Measurements from ENCODE around the gene ACADM.
"Not testable (repeated sequence)": the region's sequence is repeated elsewhere in the genome, so short reads cannot be mapped to it uniquely, and the experiment has no call there.

ACADM gene

DNA sequence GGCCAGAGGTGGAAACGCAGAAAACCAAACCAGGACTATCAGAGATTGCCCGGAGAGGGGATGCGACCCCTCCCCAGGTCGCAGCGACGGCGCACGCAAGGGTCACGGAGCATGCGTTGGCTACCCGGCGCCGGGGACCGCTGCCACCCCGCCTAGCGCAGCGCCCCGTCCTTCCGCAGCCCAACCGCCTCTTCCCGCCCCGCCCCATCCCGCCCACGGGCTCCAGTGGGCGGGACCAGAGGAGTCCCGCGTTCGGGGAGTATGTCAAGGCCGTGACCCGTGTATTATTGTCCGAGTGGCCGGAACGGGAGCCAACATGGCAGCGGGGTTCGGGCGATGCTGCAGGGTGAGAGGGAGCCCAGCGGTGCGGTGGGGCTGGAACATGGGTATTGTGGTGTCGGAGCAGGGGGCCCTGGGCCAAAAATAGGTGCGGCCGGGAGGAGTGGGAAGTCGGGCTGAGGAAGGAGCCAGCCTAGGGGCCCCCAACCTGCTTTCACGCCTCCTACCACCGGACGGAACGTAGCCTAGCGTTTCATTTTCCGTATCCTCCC lies at the start of gene ACADM:
ACADM (plus strand) TSS at position 238 of the 551 bp plus-strand sequence; CDS start at position 317, 79 bp downstream.
- no peak for DNase-seq

DNA sequence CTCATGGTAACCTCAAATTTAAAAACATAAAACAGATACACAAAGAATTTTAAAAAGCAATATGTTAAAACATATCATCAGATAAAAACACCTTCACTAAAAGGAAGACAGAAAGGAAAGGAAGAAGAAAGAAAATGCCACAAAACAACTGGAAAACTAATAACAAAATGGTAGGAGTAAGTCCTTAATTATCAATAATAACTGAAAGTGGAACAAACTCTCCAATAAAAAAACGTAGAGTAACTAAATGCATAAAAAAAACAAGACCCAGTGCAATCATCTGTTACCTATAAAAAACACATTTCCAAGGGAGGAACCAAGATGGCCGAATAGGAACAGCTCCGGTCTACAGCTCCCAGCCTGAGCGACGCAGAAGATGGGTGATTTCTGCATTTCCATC lies 47.1 kb upstream of the ACADM start:
- DNase-seq: no peak

DNA sequence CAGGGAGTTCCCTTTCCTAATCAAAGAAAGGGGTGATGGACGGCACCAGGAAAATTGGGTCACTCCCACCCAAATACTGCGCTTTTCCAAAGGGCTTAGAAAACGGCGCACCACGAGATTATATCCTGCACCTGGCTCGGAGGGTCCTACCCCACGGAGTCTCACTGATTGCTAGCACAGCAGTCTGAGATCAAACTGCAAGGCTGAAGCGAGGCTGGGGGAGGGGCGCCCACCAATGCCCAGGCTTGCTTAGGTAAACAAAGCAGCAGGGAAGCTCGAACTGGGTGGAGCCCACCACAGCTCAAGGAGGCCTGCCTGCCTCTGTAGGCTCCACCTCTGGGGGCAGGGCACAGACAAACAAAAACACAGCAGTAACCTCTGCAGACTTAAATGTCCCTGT lies 46.5 kb upstream of the ACADM start:
- DNase-seq: not testable (repeated sequence)

DNA sequence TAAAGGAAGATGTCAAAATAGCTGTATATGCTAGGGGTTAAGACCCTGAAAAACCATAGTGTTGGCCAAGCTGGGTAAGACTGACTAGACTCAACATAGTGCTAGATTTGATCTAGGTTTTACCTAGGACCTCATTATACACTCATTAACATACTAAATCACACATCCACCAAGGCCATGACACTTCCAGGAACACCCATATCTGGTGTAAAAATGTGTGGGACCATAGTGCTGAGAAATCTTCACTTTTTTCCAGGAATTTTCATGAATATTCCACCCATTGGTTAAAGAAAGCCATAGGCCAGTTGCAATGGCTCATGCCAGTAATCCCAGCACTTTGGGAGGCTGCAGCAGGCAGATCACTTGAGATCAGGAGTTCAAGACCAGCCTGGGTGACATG lies 34.0 kb upstream of the ACADM start:
- DNase-seq: no peak

DNA sequence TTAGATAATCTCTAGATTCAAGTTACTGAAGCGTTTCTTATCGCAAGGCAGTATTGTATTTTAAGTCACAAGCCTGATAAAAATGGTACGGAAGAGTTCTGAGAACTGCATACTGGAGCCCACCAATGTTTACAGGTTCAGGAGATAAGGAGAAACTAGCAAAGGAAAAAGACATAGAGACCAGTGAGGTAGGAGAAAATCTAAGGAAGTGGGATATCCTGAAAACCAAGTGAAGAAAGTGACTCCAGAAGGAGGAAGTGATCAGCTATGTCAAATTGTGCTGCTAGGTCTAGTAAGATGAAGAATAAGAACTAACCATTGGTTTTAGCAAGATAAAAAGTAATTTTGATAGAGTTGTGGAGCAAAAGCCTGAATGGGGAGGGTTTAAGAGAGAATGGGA lies 31.0 kb upstream of the ACADM start:
- no peak for DNase-seq

DNA sequence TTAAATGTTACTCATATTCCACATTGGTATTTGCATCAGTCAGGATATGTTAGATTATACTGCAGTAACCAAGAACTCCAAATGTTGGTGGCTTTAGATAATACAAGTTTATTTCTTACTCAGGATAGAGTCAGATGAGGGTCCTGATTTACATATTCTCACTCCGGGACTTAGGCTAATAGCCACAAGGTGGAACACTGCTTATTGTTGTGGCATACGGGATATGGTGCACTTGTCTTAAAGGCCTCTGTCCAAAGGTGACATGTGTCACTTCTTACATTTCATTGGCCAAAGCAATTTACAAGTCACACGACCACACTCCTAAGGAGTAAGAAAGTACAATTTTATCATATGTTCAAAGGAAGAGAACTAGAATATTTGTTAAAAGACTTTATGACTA lies 28.5 kb upstream of the ACADM start:
- no peak for DNase-seq

DNA sequence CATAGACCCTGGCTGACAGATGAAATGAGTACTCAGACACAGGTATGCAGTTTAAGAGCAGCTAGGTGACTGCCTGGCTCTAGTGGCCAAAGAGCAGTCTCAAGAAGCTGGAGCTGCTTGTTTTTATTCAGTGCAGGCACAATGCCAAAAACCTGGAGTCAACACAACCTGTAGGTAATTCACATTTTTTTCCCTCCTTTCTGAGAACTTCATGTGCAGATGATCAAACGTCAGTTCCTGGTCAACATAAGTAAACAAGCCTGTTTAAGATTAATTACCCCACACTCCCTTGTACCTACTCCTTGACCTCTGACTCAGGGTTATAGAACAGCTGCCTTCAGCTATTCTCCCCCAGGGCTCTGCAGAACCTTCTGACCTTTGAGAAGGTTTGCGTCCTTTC lies 17.3 kb upstream of the ACADM start:
- DNase-seq: no peak

DNA sequence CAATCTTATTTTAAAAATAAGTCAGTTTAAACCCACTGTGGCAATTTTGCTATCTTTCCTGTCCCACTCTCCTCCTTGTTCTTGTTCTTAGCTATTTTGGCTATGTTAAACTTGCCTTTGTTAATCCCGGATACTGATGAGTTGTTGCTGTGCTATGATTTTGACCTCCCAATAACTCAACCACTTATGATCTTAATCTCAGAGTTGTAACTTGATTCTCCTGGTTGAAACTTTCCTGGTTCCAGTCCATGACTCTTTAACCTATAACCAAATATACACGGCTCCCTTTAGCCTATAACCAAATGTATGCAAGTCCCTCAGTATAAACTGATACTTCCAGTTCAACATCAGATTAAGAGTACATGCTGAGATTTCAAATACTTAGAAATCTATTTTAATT lies 15.6 kb upstream of the ACADM start:
- DNase-seq: no peak

DNA sequence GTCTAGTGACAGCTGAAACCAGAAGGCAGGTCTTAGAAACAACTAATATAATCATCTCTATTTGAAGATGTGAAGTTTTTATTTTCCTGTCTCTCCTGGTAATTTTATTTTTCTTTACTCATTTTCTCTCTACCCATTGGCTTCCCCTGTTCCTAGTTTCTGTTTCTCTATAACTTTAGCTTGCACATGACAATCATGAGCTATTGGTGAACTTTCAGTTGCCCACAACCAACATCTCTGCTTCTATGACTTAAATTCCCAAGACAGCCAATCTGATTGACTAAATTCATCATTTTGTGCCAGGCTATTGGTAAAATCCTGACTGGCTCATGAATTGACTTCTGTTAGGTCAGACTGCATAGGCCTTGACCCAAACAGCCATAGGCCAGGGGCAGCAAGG lies 13.7 kb upstream of the ACADM start:
- no peak for DNase-seq

DNA sequence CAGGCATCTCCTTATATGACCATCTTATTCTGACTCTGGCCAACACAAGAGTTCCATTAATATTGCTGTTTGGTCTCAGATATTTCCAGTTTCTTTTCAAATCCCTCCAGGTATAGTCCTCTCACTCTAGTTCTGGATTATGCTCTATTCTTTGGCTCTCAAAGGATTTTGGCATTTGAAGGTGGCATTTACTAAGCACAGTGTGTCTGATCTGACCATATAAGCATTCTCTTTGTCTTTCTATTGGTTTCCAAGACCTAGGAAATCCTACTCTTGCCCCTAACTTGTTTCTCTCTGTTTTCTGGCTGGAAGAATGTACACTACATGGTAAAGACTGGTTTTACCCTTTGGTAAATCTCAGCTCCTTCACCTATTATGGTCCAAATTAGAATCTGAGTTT lies 12.7 kb upstream of the ACADM start:
- DNase-seq: no peak

DNA sequence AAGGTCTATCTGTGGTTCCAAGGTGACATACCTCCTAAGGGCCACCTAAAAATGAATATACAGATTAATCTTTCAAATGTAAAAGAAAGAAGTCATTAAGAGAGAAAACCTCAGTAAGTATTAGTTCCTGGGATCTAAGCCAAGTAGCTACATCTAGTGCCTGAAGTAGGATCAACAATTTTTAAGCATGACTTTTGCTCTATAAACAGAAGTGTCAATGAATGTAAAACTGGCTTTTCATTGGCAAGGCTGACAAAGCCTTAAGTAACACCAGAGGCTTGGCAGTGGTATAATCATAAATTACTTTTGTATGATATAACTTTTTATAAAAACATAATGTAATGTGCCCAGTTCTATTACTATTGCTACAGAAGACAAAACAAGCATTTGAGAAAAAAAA lies 12.2 kb upstream of the ACADM start:
- no peak for DNase-seq

DNA sequence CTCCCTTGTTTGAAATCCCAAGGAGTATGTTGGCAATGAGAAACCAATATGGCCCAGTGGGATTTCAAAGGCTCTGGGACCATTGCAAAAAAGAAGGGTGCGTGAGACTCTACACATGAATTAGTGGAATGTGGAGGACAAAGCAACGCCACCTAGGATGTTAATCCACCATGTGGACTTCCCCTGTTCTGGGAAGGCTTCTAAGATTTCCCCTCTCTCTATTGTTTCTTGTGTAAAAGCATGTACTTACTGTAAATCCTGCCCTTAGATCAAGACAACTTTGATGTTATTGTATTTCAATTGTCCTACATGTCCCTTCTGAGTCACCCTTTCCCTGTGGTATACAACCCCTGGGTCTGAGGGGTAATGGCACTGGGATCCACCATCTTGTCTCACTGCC lies 4.7 kb upstream of the ACADM start:
- DNase-seq: no peak

DNA sequence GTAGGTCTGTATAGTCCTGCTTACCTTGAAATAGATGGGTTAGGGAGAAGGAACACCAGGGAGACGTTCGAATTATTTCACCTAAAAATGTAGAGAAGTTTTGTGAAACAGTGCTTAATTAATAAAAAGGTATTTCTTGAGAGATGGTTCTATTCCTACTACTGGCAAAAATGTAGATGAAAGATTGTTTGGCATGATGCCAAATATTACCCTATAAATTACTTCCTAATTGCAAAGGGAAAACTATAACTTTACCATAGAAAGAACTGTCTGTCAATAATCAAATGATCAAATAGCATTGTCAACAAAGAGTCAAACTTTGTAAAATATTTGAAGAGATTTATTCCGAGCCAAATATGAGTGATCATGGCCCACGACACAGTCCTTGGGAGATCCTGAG lies 4.2 kb upstream of the ACADM start:
- no peak for DNase-seq

DNA sequence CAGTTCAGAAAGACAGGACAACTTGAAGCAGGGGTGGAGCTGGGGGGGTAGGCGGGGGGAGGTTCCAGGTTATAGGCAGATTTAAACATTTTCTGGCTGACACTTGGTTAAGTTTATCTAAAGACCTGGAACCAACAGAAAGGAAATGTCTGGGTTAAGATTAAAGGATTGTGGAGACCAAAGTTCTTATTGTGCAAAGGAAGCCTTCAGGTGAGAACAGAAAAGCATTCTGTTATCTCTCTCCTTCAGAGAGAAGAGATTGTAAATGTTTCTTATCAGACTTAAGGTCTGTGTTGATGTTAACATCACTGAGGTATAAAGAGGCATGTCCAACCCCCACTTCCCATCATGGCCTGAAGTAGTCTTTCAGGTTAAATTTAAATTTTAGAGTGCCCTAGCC lies 3.7 kb upstream of the ACADM start:
- no peak for DNase-seq

DNA sequence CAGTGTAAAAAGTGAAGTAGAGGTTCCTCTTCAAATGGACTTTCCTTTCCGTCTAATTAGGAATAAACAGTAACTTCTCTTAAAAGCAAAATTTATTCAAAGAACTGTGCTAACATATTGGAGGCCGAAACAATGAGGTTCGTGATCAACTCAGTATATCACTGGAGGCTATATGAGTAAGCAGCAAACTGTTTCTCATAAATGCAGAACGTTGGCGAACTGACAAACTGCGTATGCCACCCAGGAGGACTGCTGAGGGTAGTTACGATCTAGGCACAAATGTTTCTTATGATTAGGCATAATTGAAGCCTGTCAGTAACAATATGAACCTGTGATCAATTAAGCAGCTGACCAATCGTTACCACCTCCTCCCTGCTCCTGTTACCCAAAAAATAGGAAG lies 2.3 kb upstream of the ACADM start:
- DNase-seq: not testable (repeated sequence)

DNA sequence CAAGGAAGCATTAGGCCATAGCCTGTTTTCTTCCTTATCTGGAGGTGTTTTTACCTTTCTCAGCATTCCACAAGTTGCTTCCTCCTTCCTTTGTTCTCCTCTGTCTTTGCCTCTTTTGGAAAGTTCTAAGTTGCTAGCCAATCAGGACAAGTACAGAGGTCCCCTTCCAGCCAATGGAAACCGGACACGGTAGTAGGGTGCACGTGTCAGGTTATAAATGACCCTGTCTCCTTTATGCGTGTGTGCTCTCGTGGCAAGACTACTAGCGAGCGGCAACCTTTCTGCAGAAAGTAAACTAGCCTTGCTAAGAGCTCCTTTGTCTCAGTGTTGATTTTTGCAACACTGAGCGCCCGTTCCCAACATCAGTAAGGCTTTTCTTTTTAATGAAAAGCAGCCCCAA lies 1.5 kb upstream of the ACADM start:
- DNase-seq: no peak

DNA sequence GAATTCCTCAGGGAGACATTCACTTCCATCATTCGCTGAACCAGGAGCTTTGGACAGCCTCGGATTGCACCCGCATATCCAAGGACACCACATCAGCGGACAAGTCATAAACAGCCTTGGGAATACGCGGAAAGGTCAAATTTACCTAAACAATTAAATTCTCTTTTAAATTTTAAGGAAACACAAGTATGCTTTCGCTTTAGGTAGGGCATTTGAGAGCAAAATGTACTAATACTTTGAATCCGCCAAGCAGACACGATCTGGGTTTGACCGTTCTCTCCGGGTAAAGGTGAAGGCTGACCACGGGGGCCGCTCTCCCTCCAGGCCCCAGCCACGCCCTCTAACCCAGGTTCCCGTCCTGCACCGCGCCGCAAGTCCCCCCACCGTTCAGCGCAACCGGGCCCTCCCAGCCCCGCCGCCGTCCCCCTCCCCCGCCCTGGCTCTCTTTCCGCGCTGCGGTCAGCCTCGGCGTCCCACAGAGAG lies 479 bp upstream of the ACADM start:
- no peak for DNase-seq

DNA sequence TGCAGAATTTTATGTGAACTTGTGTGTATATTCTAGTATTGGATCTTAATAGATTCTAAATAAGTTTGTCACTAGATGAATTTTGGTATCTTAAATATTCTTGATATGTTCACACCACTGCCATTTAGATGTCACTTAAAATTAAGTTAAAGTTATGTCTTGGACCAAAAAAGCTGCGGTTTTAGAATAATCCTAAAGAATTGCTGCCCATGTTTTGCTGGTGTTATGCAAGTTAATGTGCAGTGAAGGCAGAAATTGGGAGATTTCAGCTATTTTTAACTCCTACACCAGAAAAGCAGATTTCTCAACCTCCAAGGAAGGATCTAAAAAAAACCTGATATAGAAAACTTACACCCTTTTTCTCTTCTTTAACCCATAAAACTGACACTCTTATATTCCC lies 757 bp downstream of the ACADM start:
- DNase-seq: no peak

DNA sequence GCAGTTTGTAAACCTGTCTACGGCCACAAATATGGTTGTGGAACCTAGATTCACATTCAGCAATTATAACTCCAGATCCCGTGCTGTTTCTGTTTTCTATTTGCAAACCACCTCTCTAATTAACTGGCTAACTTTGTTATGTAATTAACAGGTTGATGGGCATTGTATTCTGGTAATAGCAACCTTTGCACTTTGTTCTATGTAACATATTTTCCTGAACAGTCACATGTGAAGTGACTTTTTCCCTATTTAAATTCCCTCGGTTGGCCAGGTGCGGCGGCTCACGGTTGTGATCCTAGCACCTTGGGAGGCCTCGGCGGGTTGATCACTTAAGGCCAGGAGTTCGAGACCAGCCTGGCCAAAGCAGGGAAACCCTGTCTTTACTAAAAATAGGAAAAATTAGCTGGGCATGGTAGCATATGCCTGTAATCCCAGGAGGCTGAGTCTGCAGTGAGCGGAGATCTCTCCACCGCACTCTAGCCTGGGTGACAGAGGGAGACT lies 1.4 kb downstream of the ACADM start:
- no peak for DNase-seq

DNA sequence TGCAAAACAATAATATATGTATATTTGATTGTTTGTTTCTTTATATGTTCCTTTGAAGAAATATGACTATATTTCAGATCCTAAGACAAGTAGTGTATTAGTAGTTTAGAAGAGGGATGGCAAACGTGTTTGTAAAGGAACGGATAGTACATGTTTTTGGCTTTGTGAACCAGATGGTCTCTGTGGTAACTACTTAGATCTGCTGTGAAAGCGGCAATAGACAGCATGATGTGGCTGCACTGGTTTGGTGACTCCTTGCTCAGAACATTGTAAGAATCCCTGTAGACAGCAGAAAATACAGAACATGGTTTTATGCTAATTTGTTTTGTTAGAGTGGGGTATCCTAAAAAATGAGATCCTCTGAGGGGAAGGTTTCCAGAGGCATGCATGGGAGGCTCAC lies 3.1 kb downstream of the ACADM start:
- DNase-seq: no peak

DNA sequence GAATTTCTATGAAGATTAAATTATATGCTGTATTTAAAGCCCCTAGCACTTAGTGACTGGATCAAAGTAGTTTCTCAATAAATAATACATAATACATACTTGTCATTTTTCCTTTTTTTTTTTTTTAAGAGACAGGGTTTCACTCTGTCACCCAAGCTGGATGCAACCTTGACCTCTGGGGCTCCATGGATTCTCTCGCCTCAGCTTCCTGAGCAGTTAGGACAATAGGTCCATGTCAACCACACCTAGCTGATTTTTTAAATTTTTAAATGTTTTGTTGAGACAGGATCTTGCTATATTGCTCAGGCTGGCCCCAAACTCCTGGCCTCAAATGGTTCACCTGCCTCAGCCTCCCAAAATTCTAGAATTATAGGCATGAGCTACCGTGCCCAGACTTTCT lies 5.9 kb downstream of the ACADM start:
- no peak for DNase-seq

DNA sequence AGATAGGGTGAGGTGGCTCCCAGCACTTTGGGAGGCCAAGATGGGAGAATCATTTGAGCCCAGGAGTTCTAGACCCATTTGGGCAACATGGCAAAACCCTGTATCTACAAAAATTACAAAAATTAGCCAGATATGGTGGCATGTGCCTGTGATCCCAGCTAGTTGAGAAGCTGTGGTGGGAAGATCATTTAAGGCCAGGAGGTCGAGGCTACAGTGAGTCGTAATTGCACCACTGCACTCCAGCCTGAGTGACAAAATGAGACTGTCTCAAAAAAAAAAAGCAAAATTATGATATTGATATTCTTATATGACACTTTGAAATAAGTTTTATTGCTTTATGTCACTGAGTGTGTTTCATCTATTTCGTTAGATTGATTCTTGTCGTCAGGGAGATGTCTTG lies 7.4 kb downstream of the ACADM start:
- DNase-seq: no peak

DNA sequence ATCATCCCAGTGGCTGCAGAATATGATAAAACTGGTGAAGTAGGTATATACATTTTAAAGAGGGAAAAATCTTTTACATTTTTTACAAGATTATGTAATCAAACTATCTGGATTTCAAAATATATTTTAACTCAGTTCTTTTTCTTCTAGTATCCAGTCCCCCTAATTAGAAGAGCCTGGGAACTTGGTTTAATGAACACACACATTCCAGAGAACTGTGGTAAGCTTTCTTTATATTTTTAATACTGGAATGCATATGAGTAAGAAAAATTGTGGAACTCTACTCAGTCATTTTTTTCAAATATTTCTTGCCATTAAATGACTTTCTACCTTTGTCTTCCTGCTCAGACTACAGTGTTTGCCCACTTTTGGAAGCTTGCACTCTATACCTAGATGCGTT lies 8.2 kb downstream of the ACADM start:
- no peak for DNase-seq

DNA sequence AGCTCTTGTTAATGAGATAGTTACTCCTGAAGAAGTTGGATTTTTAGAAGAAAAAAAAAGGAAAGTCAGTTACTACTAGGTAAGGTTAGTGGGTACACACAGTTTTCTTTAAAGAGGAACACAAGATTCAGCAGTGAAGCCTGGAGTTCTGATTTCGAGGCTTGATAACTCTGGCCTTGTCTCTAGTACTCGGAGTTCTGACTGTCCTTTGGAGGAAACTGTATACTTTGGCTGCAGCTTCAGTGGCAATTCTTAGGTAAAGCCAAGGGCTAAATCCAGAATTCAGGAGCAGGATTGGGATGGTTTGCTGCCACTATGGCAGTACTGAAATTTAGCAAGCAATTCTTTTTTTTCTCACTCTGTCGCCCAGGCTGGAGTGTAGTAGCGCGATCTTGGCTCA lies 9.2 kb downstream of the ACADM start:
- DNase-seq: no peak

DNA sequence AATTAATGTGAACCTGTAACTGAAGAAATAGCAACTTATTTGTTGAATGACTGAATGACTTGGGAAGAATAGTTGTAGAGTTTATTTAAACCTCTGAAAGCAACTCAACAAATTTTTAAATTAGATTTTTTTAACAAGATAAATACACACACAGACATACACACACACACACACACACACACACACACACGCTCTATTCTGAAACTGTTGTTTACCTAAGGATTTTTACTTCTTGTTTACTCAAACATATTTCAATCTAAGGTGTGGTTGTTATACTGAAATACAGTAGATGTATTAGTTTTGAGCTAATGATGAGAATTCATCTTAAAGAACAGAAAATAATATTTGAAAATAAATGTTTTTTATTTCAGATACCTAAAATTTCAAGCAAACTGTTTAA lies 11.5 kb downstream of the ACADM start:
- DNase-seq: no peak

Measured in NCI-H2081 treated with DMSO at 0.1 percent for 48 hours (cell line).